Fibroblast of pulmonary artery (primary cell): Measurements from ENCODE around the gene ANO1.
"Not testable (repeated sequence)": the region's sequence is repeated elsewhere in the genome, so short reads cannot be mapped to it uniquely, and the experiment has no call there.

Source experiments
- DNase-seq: peaks from one replicate; pipeline ENCODE4 v3.0.0-alpha.2; 2010; ENCODE audit warnings: low read depth
- H3K4me3 ChIP-seq: replicated peaks from 2 replicates; pipeline ENCODE4 v1.5.1; 2011; ENCODE audit warnings: low read depth, mild to moderate bottlenecking, control low read depth, low read length, moderate library complexity
- TF ChIP-seq, protein P1 (sequence below): IDR thresholded peaks from 2 replicates; pipeline ENCODE4 v1.5.1; 2011; ENCODE audit warnings: mild to moderate bottlenecking, control low read depth, low read length, inconsistent platforms; ENCODE audit errors: missing control alignments

The ANO1 gene

GRCh38 chr11:70210051-70210501 lies 132.0 kb downstream of the ANO1 start:
- peak; percentile 66 for DNase-seq
- H3K4me3 ChIP-seq = no peak overlapping the region
- TF ChIP-seq, protein P1, sequence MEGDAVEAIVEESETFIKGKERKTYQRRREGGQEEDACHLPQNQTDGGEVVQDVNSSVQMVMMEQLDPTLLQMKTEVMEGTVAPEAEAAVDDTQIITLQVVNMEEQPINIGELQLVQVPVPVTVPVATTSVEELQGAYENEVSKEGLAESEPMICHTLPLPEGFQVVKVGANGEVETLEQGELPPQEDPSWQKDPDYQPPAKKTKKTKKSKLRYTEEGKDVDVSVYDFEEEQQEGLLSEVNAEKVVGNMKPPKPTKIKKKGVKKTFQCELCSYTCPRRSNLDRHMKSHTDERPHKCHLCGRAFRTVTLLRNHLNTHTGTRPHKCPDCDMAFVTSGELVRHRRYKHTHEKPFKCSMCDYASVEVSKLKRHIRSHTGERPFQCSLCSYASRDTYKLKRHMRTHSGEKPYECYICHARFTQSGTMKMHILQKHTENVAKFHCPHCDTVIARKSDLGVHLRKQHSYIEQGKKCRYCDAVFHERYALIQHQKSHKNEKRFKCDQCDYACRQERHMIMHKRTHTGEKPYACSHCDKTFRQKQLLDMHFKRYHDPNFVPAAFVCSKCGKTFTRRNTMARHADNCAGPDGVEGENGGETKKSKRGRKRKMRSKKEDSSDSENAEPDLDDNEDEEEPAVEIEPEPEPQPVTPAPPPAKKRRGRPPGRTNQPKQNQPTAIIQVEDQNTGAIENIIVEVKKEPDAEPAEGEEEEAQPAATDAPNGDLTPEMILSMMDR = no peak

GRCh38 chr11:70210530-70210929 lies 132.4 kb downstream of the ANO1 start:
- H3K4me3 ChIP-seq = no peak overlapping the region
- TF ChIP-seq, protein P1 = no peak
- DNase-seq = no peak

- no peak for DNase-seq
- no peak overlapping the region for H3K4me3 ChIP-seq
- TF ChIP-seq, protein P1 = no peak
These were observed 134.2 kb downstream of the ANO1 start for GRCh38 chr11:70212227-70212811.

GRCh38 chr11:70217388-70217787 lies 139.3 kb downstream of the ANO1 start:
- not testable (repeated sequence) for H3K4me3 ChIP-seq, DNase-seq

GRCh38 chr11:70218076-70218475 lies 140.0 kb downstream of the ANO1 start:
- DNase-seq, H3K4me3 ChIP-seq: not testable (repeated sequence)

DNA sequence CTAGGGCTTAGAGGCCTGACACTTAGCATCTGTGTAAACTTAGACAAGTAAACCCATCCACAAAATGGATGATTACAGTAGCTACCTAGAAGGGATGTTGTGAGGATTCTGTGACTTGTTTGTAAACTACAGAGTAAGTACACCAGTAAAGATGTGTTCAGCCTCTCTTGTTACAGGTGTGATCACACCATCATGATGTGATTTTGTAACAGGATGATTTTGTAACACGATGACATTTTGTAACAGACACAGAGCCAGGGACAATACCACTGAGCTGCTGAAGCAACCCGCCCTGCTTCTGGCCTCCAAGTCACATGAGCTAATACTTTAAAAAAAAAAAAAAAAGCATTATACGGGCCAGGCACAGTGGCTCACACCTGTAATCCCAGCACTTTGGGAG lies 142.0 kb downstream of the ANO1 start:
- H3K4me3 ChIP-seq = no peak overlapping the region
- TF ChIP-seq, protein P1 = no peak
- no peak for DNase-seq

- H3K4me3 ChIP-seq = no peak overlapping the region
- DNase-seq = peak; percentile 36
- TF ChIP-seq, protein P1 = no peak
These were observed 142.8 kb downstream of the ANO1 start for GRCh38 chr11:70220920-70221319.

DNA sequence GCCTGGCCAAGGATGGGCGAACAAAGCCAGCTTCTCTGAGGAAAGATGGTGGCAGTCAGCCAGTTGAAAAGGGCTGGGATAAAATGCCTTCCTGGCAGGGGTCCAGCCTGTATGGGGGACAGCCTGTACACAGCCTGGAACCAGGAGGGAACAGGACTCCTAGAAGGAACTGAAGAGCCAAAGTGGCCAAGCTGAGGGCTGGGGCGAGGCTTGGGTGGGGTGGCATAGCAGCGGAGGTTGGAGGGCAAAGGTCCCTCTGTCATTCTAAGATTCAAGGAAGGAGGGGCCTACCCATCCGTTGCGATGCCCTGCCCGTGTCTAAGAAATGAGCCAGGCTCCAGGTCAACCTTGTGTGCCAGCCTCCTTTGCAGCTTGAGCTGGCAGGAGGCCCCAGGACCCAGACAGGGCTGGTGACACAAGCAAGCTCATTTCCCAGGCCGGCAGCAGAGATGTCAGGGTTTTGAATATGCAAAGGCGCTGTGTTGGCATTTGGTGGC lies 147.6 kb downstream of the ANO1 start:
- H3K4me3 ChIP-seq = no peak overlapping the region
- peak; percentile 38 for DNase-seq
- TF ChIP-seq, protein P1 = no peak
